GM18502 (cell line): ENCODE data around the gene PI4KA.

Experiments used
- ATAC-seq: cut with Tn5 transposase; IDR thresholded peaks from one replicate; pipeline ENCODE4 v1.9.1; 2021; ENCODE audit warnings: mild to moderate bottlenecking; ENCODE audit not compliant: unreplicated experiment, poor library complexity

Gene PI4KA

GRCh38 chr22:20658433-20659222 lies 200.0 kb downstream of the PI4KA start:
- ATAC-seq, result no peak

GRCh38 chr22:20657963-20658362 lies 200.6 kb downstream of the PI4KA start:
- ATAC-seq, result no peak
